H1 (cell line): Measurements from ENCODE around the gene SLMAP. TPM values are rescaled to one million over a fixed set of nuclear protein-coding genes. Genes with fewer than 3 reads are reported as not detected.

Experiments used
- KDM1A ChIP-seq: fragments of 200-600, 300-600 bp; sonication (generic); IDR thresholded peaks from 2 replicates; pipeline ENCODE4 v1.7.1; 2016; ENCODE audit warnings: mild to moderate bottlenecking, low read length, borderline replicate concordance
- RAD21 ChIP-seq, 2 experiments: IDR thresholded peaks in 1 of 2; conservative IDR thresholded peaks in 1 of 2; 2 replicates each; pipeline ENCODE4 v1.6.1; 2011; ENCODE audit warnings: low read depth in 2 of 2, low read length in 2 of 2, improper control_type of control experiment in 1 of 2, inconsistent platforms in 1 of 2, mild to moderate bottlenecking in 1 of 2, moderate library complexity in 1 of 2
- TAF7 ChIP-seq: optimal IDR thresholded peaks from 2 replicates; pipeline ENCODE3; 2011; ENCODE audit warnings: low read depth, mild to moderate bottlenecking, inconsistent platforms, low read length, moderate library complexity, borderline replicate concordance
- polyA plus RNA-seq, 7 experiments: library from polyadenylated mRNA; depleted of rRNA in 3 of 7; stranded (reverse) in 5 of 7; unstranded in 2 of 7; fragments of >200 nt in 5 of 7; fragments of 200-250 nt in 2 of 7; gene quantifications; 1 replicate in 5 of 7; 2 replicates in 1 of 7; 4 replicates in 1 of 7; pipeline versions ENCODE4 v1.2.1 to v1.2.3, GENCODE V29; 2011 to 2013; ENCODE audit warnings: missing spikeins in 2 of 7, mixed read lengths in 2 of 7
- total RNA-seq: library from RNA; stranded (reverse); fragmentation: NEBNext Ultra II Directional; extraction: Animal tissue kit (Norgen Biotek cat#: 25700); gene quantifications from 2 replicates; pipeline ENCODE4 v1.2.1, GENCODE V29; 2021
- TF ChIP-seq, protein P1 (sequence below): IDR thresholded peaks from 2 replicates; pipeline ENCODE4 v1.6.1; 2012; ENCODE audit warnings: inconsistent platforms

Gene SLMAP
- total and polyA plus RNA-seq, 2 of the 8 experiments (the other 6 are each of a cell fraction or from before 2014, with no cell fraction given) = 13.6 to 70.4 TPM

DNA sequence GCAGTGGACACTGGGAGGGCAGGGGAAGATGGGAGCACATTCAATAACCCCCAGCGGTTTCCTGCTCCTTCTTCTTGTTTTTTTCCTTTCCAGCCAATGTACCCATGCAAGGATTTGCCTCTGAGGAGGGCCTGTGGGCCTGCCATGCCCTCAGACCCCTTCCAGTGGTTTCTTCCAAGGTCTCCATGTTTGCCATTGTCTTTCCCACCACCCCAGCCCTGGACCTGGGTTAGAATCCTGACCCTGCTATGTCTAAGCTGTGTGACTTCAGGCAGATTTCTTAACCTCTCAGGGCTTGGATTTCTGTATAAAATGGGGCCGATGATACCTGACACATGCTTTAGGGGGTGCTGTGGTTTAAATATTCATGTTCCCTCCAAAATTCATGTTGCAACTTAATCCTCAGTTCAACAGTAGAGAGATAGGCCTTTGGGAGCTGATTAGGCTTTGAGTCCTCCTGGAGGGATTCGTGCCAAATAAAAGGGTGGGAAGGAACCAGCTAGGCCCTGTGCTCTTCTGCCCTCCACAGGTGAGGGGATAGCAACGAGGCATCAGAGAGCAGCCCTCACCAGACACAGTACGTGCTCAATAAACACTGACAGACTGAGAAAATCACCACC is 205.8 kb downstream of the SLMAP start (continued):
- TF ChIP-seq TAF7 (no peak), KDM1A (peak; percentile 80), RAD21 (IDR thresholded peaks at IDR 0.05 in 1 of 2, conservative IDR thresholded peaks at IDR 0.05 in 1 of 2; ENCODE audit: low read depth in 2 of 2, low read length in 2 of 2) (peak; percentile 68 to 71)
- TF ChIP-seq, protein P1, sequence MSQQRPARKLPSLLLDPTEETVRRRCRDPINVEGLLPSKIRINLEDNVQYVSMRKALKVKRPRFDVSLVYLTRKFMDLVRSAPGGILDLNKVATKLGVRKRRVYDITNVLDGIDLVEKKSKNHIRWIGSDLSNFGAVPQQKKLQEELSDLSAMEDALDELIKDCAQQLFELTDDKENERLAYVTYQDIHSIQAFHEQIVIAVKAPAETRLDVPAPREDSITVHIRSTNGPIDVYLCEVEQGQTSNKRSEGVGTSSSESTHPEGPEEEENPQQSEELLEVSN = peak; percentile 67
